Right lobe of liver (tissue), 6 donors: ENCODE data around the gene ARMC2. TPM values are rescaled to one million over a fixed set of nuclear protein-coding genes. Genes with fewer than 3 reads are reported as not detected.

ENCODE experiments used
- ATAC-seq, 4 donors: fragments of 200-7000 bp; cut with Tn5 transposase; one replicate each; pipeline ENCODE4 v1.9.1; 2020; ENCODE audit warnings: mild to moderate bottlenecking in 4 of 4, moderate library complexity in 4 of 4
- DNase-seq, 3 donors: peaks; one replicate each; pipeline ENCODE4 v3.0.0-alpha.2; 2020
- H3K27ac ChIP-seq, 3 donors: fragments of 200-600 bp; one replicate each; pipeline ENCODE4 v1.8.0; 2022
- H3K27me3 ChIP-seq, 2 donors: fragments of 200-600 bp; one replicate each; pipeline ENCODE4 v1.8.0; 2022
- H3K36me3 ChIP-seq, 4 donors: fragments of 200-600 bp; sonication (generic) in 1 of 4; one replicate each; pipeline versions ENCODE4 v1.5.1 to v1.8.0; 2017 to 2022; ENCODE audit warnings: control low read depth in 1 of 4
- H3K4me1 ChIP-seq, 4 donors: fragments of 200-600 bp; sonication (generic) in 1 of 4; one replicate each; pipeline versions ENCODE4 v1.5.1 to v1.8.0; 2017 to 2022; ENCODE audit warnings: control low read depth in 1 of 4
- H3K4me3 ChIP-seq, 3 donors: fragments of 200-600 bp; one replicate each; pipeline ENCODE4 v1.8.0; 2022
- H3K9me3 ChIP-seq, 4 donors: fragments of 200-600 bp; sonication (generic) in 1 of 4; one replicate each; pipeline versions ENCODE4 v1.5.1 to v1.8.0; 2017 to 2022; ENCODE audit warnings: control low read depth in 1 of 4
- CTCF ChIP-seq, 4 donors: fragments of 200-600 bp in 3 of 4; fragments of 450-650 bp in 1 of 4; IDR thresholded peaks; one replicate each; pipeline versions ENCODE4 v1.5.1 to v1.8.0; 2016 to 2022; ENCODE audit warnings: antibody characterized with exemption in 4 of 4, mild to moderate bottlenecking in 2 of 4
- POLR2A ChIP-seq: fragments of 450-650 bp; IDR thresholded peaks from one replicate; pipeline ENCODE4 v1.6.1; 2017; ENCODE audit warnings: antibody characterized with exemption, mild to moderate bottlenecking
- WGBS: methylation state at CpG from one replicate; pipeline ENCODE4 v1.1.6; 2018; ENCODE audit warnings: low coverage, low lambda C conversion rate; ENCODE audit not compliant: insufficient coverage; ENCODE audit errors: missing lambda C conversion rate; 5-methylcytosine and 5-hydroxymethylcytosine counted together
- intact Hi-C, 2 donors: fragments of 100-400 bp; cut with DNase I; formaldehyde crosslinking; loops; one replicate each; pipeline versions ENCODE4 v1.11.2 to v1.14.1; 2022
- total RNA-seq, 6 experiments: library from RNA; depleted of rRNA in 2 of 6; stranded (reverse); fragments of >200 nt in 2 of 6; fragmentation: NEBNext Ultra II Directional in 3 of 6; extraction: Animal tissue kit (Norgen Biotek cat#: 25700) in 3 of 6; gene quantifications; one replicate each; pipeline versions ENCODE4 v1.1.0 to v1.2.4, GENCODE V29; 2016 to 2023
- donor health status: DM: no; HTN: yes; CAD: no.
- donor health status: DM: no; HTN: no; CAD: no.
- donor health status: DM: no; HTN: no; CAD: no.
- donor health status: DM: no; HTN: yes; CAD: no.
- donor health status: DM: no; HTN: yes; CAD: no.

Gene ARMC2
- total RNA-seq, 6 experiments from 2014 or later = 0.86 to 1.9 (median 1.0) TPM

- intact Hi-C loops = no loop called here
- H3K9me3 ChIP-seq = no peaks in the 10 kb centered on the region
- 58% methylated on average over 12 of the region's 12 CpGs for WGBS
- ATAC-seq = peak; percentile 10 to 42 (median 21)
- H3K4me3 ChIP-seq = no peak overlapping the region
- TF ChIP-seq POLR2A (no peak), CTCF (IDR thresholded peaks at IDR 0.05) (no peak)
- H3K27ac ChIP-seq = peak overlapping the region; percentile 18 to 42 (median 29)
- H3K4me1 ChIP-seq = peaks cover 0 to 8% (median 0%) of the 10 kb centered on the region in 4 donors
- DNase-seq = no peak
- H3K36me3 ChIP-seq = no peaks in the 10 kb centered on the region
- no peaks in the 10 kb centered on the region for H3K27me3 ChIP-seq
Measured at GRCh38 chr6:108944707-108945680, 96.8 kb downstream of the ARMC2 start.

- no peaks in the 10 kb centered on the region for H3K9me3 ChIP-seq
- intact Hi-C loops = no loop called here
- peak overlapping the region; percentile 18 to 42 (median 29) for H3K27ac ChIP-seq
- H3K4me1 ChIP-seq = peaks cover 0 to 8% (median 0%) of the 10 kb centered on the region in 4 donors
- 73% methylated on average over 9 of the region's 10 CpGs for WGBS
- H3K36me3 ChIP-seq = no peaks in the 10 kb centered on the region
- DNase-seq (peak; percentile 28 to 84 (median 66)), ATAC-seq (peak; percentile 18 to 63 (median 48))
- no peaks in the 10 kb centered on the region for H3K27me3 ChIP-seq
- H3K4me3 ChIP-seq = no peak overlapping the region
- TF ChIP-seq CTCF (IDR thresholded peaks at IDR 0.05) (no peak), POLR2A (no peak)
Measured at GRCh38 chr6:108945681-108946159, 97.5 kb downstream of the ARMC2 start.

GRCh38 chr6:108946695-108947094, 98.5 kb downstream of the ARMC2 start:
- H3K27ac ChIP-seq = peak overlapping the region in 1 of 3 donors; percentile 24
- H3K4me1 ChIP-seq = peaks cover 0 to 8% (median 0%) of the 10 kb centered on the region in 4 donors
- intact Hi-C loops = no loop called here
- no peaks in the 10 kb centered on the region for H3K9me3 ChIP-seq
- ATAC-seq (no peak), DNase-seq (no peak)
- H3K4me3 ChIP-seq = no peak overlapping the region
- H3K36me3 ChIP-seq = no peaks in the 10 kb centered on the region
- TF ChIP-seq CTCF (IDR thresholded peaks at IDR 0.05) (no peak), POLR2A (no peak)
- no peaks in the 10 kb centered on the region for H3K27me3 ChIP-seq
- 61% methylated on average over 3 of the region's 3 CpGs for WGBS

- DNase-seq (no peak), ATAC-seq (peak; percentile 69 to 82 (median 74))
- intact Hi-C loops = no loop called here
- WGBS = 57% methylated on average over 5 of the region's 5 CpGs
- Histone ChIP-seq H3K27me3 (no peaks in the 10 kb centered on the region), H3K4me3 (no peak overlapping the region), H3K36me3 (no peaks in the 10 kb centered on the region), H3K9me3 (no peaks in the 10 kb centered on the region), H3K4me1 (peaks cover 0 to 8% (median 0%) of the 10 kb centered on the region in 4 donors), H3K27ac (peak overlapping the region in 1 of 3 donors; percentile 24)
- no peak for TF ChIP-seq POLR2A
- no peak for TF ChIP-seq CTCF (IDR thresholded peaks at IDR 0.05)
Measured at GRCh38 chr6:108947114-108947854, 99.1 kb downstream of the ARMC2 start.
